NCI-H748 (cell line): ENCODE results near the gene CEP78.
"Not testable (repeated sequence)": the region's sequence is repeated elsewhere in the genome, so short reads cannot be mapped to it uniquely, and the experiment has no call there.

Experiments used
- DNase-seq: peaks from one replicate; lab custom pipeline; 2025; ENCODE audit not compliant: unreplicated experiment; lab: John Stamatoyannopoulos, UW

The CEP78 gene

GRCh38 chr9:78235762-78236550 is at the start of gene CEP78:
Gene CEP78 (plus strand): TSS chr9:78236075. CDS start chr9:78236351, 276 bp downstream.
- DNase-seq: peak; percentile 98

- DNase-seq: no peak
Measured at GRCh38 chr9:78187763-78188484, 48.0 kb upstream of the CEP78 start.

- no peak for DNase-seq
Measured at GRCh38 chr9:78188594-78188993, 47.3 kb upstream of the CEP78 start.

- DNase-seq: no peak
Measured at GRCh38 chr9:78189001-78189400, 46.9 kb upstream of the CEP78 start.

- no peak for DNase-seq
Measured at GRCh38 chr9:78189461-78189860, 46.4 kb upstream of the CEP78 start.

- no peak for DNase-seq
Measured at GRCh38 chr9:78191931-78192330, 43.9 kb upstream of the CEP78 start.

- no peak for DNase-seq
Measured at GRCh38 chr9:78196258-78196657, 39.6 kb upstream of the CEP78 start.

- DNase-seq: peak; percentile 81
Measured at GRCh38 chr9:78201158-78201777, 34.6 kb upstream of the CEP78 start.

GRCh38 chr9:78207319-78207718 is 28.6 kb upstream of the CEP78 start:
- no peak for DNase-seq

- no peak for DNase-seq
Measured at GRCh38 chr9:78207901-78208300, 28.0 kb upstream of the CEP78 start.

GRCh38 chr9:78209127-78209526 is 26.7 kb upstream of the CEP78 start:
- no peak for DNase-seq

GRCh38 chr9:78210841-78211301 is 25.0 kb upstream of the CEP78 start:
- DNase-seq: no peak

GRCh38 chr9:78212868-78213267 is 23.0 kb upstream of the CEP78 start:
- no peak for DNase-seq

GRCh38 chr9:78213712-78214111 is 22.2 kb upstream of the CEP78 start:
- DNase-seq: peak; percentile 4

GRCh38 chr9:78214492-78214891 is 21.4 kb upstream of the CEP78 start:
- DNase-seq: no peak

GRCh38 chr9:78215706-78216105 is 20.2 kb upstream of the CEP78 start:
- DNase-seq: no peak

- DNase-seq: no peak
Measured at GRCh38 chr9:78218890-78219289, 17.0 kb upstream of the CEP78 start.

- no peak for DNase-seq
Measured at GRCh38 chr9:78221425-78221824, 14.4 kb upstream of the CEP78 start.

- DNase-seq: not testable (repeated sequence)
Measured at GRCh38 chr9:78221841-78222240, 14.0 kb upstream of the CEP78 start.

GRCh38 chr9:78230761-78231160 is 5.1 kb upstream of the CEP78 start:
- no peak for DNase-seq

- not testable (repeated sequence) for DNase-seq
Measured at GRCh38 chr9:78232471-78232870, 3.4 kb upstream of the CEP78 start.

- no peak for DNase-seq
Measured at GRCh38 chr9:78234810-78235209, 1.1 kb upstream of the CEP78 start.
